Liver (tissue), 3 donors: Measurements from ENCODE around the gene MAP3K13.

Experiments used
- EGR1 ChIP-seq, 2 donors: IDR thresholded peaks; 2 replicates each; pipeline ENCODE4 v1.6.1; 2016 to 2018; ENCODE audit warnings: antibody characterized with exemption in 2 of 2, low read depth in 2 of 2
- FOXA1 ChIP-seq: IDR thresholded peaks from 2 replicates; pipeline ENCODE4 v1.6.1; 2016; ENCODE audit warnings: antibody characterized with exemption
- HNF4A ChIP-seq, 2 donors: conservative IDR thresholded peaks; 2 replicates each; pipeline ENCODE4 v1.6.1; 2016; ENCODE audit warnings: antibody characterized with exemption in 2 of 2, mild to moderate bottlenecking in 2 of 2
- JUND ChIP-seq, 2 donors: IDR thresholded peaks; 2 replicates each; pipeline ENCODE4 v1.6.1; 2016; ENCODE audit warnings: antibody characterized with exemption in 2 of 2
- RAD21 ChIP-seq, 2 donors: IDR thresholded peaks; 2 replicates each; pipeline ENCODE4 v1.6.1; 2016; ENCODE audit warnings: antibody characterized with exemption in 2 of 2, mild to moderate bottlenecking in 2 of 2
- RXRA ChIP-seq, 2 donors: IDR thresholded peaks; 2 replicates each; pipeline ENCODE4 v1.6.1; 2017 to 2018; ENCODE audit warnings: antibody characterized with exemption in 2 of 2, mild to moderate bottlenecking in 1 of 2
- TAF1 ChIP-seq: conservative IDR thresholded peaks from 2 replicates; pipeline ENCODE4 v1.6.1; 2016; ENCODE audit warnings: antibody characterized with exemption, mild to moderate bottlenecking
- YY1 ChIP-seq: IDR thresholded peaks from 2 replicates; pipeline ENCODE4 v1.6.1; 2016; ENCODE audit warnings: antibody characterized with exemption, mild to moderate bottlenecking
- TF ChIP-seq, protein P1 (sequence below): fragments of 150-350 bp; IDR thresholded peaks from 2 replicates; pipeline ENCODE4 v1.5.1; 2017; ENCODE audit warnings: improper control_type of control experiment, low read depth, low read length; ENCODE audit not compliant: missing input control
- TF ChIP-seq, protein P2 (sequence below): IDR thresholded peaks from 2 replicates; pipeline ENCODE4 v1.6.1; 2016; ENCODE audit warnings: antibody characterized with exemption, mild to moderate bottlenecking
- TF ChIP-seq, protein P3 (sequence below): IDR thresholded peaks from 2 replicates; pipeline ENCODE4 v1.6.1; 2016; ENCODE audit warnings: antibody characterized with exemption
- TF ChIP-seq, protein P4 (sequence below): IDR thresholded peaks from 2 replicates; pipeline ENCODE4 v1.6.1; 2016; ENCODE audit warnings: antibody characterized with exemption
- TF ChIP-seq, protein P5 (sequence below): IDR thresholded peaks from 2 replicates; pipeline ENCODE4 v1.6.1; 2016; ENCODE audit warnings: antibody characterized with exemption
- donor health status: healthy.
- donor health status: healthy.

DNA sequence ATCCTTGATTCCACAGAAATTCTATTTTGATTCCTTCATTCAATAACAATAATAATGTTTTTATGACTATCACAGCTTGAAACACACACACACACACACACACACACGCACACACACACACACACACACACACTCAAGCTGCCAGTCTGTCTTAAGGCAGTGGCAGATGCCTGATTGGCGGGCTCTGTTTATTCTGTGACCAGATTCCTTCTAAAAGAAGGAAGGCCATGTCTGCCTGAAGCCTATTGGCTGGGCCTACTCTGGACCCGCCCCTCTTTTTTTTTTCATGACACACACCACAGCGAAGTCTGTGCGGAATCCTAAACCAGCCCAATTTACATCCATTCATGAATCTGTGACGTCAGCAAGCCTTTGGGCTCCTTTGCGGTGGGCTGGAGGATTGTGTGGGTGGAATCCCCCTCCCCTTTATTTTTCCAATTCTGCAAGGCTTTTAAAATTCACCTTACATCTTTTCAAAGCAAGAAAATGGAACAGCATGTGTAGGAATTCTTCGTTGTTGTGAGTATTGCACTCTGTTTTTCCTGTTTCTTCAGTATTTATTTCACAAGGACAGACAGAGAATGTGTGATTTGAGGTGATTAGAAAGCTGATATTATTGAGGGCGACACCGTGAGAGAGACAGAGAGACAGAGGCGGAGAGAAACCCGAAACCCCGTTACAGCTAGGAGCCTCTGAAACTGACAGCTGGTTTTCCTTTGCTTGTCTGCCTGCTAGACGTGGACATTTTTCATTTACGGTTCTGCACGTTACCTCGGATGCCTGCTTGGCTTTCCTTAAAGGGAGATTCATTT, at the start of gene MAP3K13:
- TF ChIP-seq, protein P1, sequence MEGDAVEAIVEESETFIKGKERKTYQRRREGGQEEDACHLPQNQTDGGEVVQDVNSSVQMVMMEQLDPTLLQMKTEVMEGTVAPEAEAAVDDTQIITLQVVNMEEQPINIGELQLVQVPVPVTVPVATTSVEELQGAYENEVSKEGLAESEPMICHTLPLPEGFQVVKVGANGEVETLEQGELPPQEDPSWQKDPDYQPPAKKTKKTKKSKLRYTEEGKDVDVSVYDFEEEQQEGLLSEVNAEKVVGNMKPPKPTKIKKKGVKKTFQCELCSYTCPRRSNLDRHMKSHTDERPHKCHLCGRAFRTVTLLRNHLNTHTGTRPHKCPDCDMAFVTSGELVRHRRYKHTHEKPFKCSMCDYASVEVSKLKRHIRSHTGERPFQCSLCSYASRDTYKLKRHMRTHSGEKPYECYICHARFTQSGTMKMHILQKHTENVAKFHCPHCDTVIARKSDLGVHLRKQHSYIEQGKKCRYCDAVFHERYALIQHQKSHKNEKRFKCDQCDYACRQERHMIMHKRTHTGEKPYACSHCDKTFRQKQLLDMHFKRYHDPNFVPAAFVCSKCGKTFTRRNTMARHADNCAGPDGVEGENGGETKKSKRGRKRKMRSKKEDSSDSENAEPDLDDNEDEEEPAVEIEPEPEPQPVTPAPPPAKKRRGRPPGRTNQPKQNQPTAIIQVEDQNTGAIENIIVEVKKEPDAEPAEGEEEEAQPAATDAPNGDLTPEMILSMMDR, result no peak
- TF ChIP-seq TAF1 (no peak), YY1 (no peak), RAD21 (IDR thresholded peaks at IDR 0.05) (peak in 1 of 2 donors; percentile 16), RXRA (IDR thresholded peaks at IDR 0.05) (no peak), JUND (IDR thresholded peaks at IDR 0.05) (no peak), EGR1 (IDR thresholded peaks at IDR 0.05; ENCODE audit: low read depth in 2 of 2) (no peak), HNF4A (conservative IDR thresholded peaks at IDR 0.05) (no peak), FOXA1 (no peak)
- TF ChIP-seq, protein P2, sequence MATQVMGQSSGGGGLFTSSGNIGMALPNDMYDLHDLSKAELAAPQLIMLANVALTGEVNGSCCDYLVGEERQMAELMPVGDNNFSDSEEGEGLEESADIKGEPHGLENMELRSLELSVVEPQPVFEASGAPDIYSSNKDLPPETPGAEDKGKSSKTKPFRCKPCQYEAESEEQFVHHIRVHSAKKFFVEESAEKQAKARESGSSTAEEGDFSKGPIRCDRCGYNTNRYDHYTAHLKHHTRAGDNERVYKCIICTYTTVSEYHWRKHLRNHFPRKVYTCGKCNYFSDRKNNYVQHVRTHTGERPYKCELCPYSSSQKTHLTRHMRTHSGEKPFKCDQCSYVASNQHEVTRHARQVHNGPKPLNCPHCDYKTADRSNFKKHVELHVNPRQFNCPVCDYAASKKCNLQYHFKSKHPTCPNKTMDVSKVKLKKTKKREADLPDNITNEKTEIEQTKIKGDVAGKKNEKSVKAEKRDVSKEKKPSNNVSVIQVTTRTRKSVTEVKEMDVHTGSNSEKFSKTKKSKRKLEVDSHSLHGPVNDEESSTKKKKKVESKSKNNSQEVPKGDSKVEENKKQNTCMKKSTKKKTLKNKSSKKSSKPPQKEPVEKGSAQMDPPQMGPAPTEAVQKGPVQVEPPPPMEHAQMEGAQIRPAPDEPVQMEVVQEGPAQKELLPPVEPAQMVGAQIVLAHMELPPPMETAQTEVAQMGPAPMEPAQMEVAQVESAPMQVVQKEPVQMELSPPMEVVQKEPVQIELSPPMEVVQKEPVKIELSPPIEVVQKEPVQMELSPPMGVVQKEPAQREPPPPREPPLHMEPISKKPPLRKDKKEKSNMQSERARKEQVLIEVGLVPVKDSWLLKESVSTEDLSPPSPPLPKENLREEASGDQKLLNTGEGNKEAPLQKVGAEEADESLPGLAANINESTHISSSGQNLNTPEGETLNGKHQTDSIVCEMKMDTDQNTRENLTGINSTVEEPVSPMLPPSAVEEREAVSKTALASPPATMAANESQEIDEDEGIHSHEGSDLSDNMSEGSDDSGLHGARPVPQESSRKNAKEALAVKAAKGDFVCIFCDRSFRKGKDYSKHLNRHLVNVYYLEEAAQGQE, result no peak
- TF ChIP-seq, protein P3, sequence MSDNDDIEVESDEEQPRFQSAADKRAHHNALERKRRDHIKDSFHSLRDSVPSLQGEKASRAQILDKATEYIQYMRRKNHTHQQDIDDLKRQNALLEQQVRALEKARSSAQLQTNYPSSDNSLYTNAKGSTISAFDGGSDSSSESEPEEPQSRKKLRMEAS, result no peak
- TF ChIP-seq, protein P4, sequence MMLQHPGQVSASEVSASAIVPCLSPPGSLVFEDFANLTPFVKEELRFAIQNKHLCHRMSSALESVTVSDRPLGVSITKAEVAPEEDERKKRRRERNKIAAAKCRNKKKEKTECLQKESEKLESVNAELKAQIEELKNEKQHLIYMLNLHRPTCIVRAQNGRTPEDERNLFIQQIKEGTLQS, result no peak
- TF ChIP-seq, protein P5, sequence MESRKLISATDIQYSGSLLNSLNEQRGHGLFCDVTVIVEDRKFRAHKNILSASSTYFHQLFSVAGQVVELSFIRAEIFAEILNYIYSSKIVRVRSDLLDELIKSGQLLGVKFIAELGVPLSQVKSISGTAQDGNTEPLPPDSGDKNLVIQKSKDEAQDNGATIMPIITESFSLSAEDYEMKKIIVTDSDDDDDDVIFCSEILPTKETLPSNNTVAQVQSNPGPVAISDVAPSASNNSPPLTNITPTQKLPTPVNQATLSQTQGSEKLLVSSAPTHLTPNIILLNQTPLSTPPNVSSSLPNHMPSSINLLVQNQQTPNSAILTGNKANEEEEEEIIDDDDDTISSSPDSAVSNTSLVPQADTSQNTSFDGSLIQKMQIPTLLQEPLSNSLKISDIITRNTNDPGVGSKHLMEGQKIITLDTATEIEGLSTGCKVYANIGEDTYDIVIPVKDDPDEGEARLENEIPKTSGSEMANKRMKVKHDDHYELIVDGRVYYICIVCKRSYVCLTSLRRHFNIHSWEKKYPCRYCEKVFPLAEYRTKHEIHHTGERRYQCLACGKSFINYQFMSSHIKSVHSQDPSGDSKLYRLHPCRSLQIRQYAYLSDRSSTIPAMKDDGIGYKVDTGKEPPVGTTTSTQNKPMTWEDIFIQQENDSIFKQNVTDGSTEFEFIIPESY, result no peak
